Colon (tissue), 2 donors: ENCODE data around the gene APAF1.
A peak's percentile ranks its signal among the peaks of the same experiment; 100 is the strongest.
"Not testable (repeated sequence)": the region's sequence is repeated elsewhere in the genome, so short reads cannot be mapped to it uniquely, and the experiment has no call there.

Experiments
- FAIRE-seq: peaks from 2 replicates; lab custom pipeline; 2012; peaks lifted over from hg19 to GRCh38; lab: Jason Lieb, UNC
- donor health status: control.
- donor health status: control.

APAF1 gene, protein sequence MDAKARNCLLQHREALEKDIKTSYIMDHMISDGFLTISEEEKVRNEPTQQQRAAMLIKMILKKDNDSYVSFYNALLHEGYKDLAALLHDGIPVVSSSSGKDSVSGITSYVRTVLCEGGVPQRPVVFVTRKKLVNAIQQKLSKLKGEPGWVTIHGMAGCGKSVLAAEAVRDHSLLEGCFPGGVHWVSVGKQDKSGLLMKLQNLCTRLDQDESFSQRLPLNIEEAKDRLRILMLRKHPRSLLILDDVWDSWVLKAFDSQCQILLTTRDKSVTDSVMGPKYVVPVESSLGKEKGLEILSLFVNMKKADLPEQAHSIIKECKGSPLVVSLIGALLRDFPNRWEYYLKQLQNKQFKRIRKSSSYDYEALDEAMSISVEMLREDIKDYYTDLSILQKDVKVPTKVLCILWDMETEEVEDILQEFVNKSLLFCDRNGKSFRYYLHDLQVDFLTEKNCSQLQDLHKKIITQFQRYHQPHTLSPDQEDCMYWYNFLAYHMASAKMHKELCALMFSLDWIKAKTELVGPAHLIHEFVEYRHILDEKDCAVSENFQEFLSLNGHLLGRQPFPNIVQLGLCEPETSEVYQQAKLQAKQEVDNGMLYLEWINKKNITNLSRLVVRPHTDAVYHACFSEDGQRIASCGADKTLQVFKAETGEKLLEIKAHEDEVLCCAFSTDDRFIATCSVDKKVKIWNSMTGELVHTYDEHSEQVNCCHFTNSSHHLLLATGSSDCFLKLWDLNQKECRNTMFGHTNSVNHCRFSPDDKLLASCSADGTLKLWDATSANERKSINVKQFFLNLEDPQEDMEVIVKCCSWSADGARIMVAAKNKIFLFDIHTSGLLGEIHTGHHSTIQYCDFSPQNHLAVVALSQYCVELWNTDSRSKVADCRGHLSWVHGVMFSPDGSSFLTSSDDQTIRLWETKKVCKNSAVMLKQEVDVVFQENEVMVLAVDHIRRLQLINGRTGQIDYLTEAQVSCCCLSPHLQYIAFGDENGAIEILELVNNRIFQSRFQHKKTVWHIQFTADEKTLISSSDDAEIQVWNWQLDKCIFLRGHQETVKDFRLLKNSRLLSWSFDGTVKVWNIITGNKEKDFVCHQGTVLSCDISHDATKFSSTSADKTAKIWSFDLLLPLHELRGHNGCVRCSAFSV (N-terminal part only)

DNA sequence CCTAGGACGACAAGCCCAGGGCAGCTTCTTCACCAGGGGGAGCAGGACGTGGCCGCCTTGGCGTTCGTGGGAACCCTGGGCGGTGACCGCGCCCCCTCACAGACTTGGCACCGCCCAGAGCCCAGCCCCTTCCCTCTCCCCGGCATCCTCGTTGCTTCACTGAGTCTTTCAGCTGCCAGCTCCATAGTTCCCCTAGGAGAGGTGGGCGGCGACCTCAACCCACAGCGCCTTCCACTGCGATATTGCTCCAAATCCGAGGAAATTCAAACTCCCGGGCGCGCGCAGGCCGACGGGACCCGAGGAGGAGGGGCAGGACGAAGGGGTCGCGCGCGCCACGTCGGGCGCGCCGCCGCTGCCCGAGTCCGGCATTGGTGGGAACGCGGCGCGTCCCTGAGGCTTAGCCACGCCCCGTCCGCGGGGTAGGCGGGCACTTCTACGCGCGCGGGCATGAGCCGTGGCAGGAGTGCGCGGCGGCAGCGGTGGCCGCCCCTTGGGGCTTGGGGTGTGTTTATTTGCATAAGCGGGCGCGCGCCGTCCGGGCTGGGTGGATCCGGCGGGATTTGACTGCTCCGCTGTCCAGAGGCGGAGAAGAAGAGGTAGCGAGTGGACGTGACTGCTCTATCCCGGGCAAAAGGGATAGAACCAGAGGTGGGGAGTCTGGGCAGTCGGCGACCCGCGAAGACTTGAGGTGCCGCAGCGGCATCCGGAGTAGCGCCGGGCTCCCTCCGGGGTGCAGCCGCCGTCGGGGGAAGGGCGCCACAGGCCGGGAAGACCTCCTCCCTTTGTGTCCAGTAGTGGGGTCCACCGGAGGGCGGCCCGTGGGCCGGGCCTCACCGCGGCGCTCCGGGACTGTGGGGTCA, at the start of gene APAF1, which contains the start of gene IKBIP:
Gene APAF1 (plus strand): TSS at position 579 of the 860 bp plus-strand sequence. CDS start 3,070 bp downstream, outside the sequence.
Gene IKBIP (minus strand): TSS at position 77 of the 860 bp plus-strand sequence. CDS start 87 bp downstream, outside the sequence.
- FAIRE-seq: no peak

DNA sequence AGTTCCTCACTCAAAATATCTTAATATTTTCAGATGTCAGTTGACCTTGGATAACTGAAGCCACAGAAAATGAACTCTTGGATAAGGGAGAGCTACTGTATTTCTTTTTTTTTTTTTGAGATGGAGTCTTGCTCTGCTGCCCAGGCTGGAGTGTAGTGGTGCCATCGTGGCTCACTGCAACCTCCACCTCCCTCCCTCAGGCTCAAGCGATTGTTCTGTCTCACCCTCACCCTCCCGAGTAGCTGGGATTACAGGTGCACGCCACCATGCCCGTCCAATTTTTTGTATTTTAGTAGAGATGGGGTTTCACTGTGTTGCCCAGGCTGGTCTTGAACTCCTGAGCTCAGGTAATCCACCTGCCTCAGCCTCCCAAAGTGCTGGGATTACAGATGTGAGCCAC, 47.8 kb upstream of the APAF1 start:
- FAIRE-seq: not testable (repeated sequence)

DNA sequence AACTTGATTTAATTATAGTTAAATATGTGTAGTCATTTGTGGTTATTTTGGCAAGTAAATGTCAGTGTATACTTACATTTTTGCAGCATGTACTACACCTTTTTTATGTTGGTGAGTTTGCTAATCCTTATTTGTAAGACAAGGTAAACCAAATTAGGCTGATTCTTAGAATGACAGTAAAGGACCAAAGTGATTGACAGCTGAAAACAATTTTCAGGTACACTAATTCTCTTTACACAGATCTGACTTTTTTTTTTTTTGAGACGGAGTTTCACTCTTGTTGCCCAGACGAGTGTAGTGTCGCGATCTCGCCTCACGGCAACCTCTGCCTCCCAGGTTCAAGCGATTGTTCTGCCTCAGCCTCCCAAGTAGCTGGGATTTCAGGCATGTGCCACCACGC, 43.2 kb upstream of the APAF1 start:
- FAIRE-seq: no peak

DNA sequence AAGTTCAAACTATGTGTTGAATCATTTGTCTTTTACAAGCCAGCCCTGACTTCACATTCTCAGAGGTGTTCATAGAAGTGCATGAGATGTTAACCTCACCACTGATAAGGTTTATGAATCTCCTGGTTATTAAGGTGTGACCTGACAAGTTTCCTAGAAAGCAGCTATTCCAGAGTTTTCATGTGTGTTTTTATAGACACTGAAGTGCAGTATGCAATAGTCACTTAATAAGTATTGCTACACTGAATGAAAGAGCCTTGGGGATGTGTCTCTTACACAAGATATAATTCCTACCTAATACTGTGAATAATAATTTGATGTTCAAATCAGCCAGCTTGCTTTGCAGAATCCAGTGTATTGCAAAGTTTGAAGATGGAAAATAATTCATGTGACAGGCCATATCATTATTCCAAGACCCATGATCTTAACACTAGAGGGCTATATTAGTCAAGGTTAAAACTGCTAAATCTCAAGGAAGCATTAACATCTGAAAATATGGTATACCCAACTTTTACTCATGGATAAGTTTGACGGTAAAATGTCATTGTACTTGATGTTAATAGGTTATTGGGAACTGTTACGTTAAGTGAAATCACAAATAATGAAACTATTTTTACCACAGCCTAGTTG, 38.6 kb upstream of the APAF1 start:
- FAIRE-seq: no peak

DNA sequence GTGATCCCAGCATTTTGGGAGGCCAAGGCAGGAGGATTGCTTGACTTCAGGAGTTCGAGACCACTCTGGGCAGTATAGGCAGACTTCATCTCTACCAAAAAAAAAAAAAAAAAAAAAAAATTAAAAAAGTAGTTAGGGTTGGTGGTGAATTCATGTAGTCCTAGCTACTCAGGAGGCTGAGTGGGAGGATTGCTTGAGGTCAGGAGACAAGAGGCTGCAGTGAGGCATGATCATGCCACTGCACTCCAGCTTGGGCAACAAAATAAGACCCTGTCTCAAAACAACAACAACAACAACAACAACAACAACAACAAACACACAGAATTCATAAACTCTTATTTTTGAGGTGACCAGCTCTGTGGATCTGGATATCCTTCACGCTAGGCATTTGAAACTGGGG, 34.5 kb upstream of the APAF1 start:
- no peak for FAIRE-seq

DNA sequence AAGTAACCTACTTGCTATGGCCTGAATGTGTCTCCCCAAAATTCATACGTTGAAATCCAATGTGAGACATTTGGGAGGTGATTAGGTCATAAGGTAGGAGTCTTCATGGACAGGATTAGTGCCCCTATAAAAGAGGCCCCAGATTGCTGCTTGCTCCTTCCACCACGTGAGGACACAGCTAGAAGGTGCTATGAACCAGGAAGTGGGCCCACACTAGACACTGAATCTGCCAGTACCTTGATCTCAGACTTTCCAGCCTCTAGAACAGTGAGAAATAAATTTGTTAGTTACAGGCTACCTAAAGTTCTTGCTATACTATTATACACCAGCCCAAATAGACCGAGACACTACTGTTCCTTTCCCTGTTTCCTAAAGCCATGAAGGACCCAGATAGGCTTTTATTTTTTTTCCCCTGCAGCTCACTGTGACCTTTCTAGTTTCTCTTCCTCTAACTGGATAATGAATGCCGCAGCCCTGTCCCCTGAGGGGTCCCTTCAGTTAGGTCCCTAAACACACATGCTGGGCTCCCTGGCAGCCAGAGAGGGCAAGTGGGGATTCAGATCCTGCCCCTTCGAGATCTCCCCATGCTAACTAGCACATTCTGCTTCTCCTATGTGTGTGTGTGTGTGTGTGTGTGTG, 32.3 kb upstream of the APAF1 start:
- FAIRE-seq: no peak

DNA sequence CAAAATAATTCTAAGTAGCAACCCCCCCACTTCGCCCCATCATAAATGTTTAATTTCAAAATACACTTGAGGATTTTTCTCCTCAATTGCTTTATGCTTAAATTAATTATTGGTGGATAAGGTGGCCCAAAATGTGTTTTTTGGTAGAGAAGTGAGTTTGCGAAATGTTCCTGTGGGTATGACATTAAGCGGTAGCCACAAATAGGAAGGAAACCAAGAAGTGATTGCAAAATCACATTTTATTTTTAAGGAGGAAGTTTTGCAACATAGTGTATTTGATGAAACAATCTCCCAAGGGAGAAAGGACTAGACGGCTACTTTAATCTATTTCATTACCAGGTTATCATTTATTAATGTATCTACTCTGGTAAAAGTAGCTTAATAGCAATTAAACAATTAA, 26.1 kb upstream of the APAF1 start:
- no peak for FAIRE-seq

DNA sequence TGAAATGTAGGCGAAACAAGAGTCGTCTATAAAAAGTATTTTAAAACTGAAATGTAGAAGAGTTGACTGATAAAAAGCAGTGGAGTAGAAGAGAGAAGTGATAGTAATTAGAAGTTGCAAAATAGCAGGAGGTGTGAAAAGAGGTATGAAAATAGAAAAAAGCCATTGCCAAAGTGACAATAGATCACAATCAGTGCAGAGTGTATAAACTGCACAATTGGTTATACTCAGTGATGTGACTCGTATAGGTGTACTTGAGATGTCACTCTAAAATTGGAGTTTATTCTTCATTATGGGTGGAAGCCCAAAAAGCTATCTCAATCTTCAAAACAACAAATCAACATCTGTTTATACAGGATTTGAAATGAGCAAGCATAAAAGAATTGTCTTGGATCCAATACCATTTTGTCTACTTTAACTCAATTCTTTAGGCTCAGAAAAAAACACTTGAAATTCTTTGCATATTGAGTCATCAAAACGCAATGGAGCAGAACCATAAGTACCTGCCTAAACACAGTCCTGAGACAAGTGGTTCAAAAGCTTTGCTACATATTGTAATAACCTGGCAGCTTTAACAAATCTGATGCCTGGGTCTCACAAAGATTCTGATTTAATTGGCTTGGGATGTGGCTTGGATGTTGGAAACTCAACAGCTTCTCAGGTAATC, 9.3 kb upstream of the APAF1 start:
- FAIRE-seq: no peak

DNA sequence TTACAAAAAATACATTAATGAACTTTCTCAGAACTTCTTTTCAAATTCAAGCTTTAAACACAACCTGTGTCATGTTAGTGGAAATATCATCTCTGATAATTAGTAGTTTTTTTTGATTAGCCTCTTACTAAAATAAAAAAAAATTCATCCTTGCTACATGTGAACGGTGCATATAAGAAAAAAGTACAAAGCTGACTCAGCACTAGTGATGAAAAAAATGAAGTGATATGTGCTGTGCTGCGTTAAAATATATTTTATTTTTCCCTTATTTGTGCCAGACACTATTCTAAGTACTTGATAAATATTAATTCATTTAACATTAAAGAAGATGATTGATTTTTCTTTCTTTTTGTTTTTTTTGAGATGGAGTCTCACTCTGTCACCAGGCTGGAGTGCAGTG, 8.0 kb upstream of the APAF1 start:
- FAIRE-seq: no peak

DNA sequence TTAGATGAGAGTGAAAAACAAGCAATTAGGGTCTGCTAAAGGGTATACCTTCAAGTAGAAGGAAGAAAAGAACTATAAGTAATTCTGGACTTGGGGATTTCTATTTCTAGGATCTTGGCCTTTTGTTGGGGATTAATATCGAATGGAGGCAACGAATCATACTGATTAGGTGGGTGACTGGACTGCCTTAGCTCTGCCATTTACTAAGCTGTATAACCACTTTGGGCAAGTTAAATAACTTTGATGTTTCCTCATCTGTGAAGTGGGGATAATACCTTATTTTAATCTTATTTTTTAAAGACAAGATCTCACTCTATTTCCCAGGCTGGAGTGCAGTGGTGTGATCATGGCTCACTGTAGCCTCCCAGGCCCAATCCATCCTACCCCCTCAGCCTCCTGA, 7.1 kb upstream of the APAF1 start:
- no peak for FAIRE-seq

DNA sequence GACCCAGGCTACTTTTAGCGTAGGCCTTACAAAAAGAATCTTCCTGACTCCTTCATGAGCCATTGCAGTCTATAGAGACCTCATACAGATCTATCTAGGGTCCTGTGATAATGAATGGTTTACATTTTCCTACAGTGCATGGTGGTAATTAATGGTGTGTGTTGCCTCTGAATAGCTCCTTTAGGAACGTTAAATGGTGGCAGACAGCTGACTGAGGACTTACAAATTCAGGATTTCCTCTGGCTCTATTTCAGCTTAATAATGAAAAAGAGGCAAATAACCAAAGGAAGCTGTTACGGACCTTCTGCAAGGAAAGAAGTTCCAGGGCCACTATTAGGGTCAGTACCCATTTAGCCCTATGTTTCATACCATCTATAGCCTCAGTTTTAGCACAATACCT, 5.6 kb upstream of the APAF1 start:
- FAIRE-seq: no peak

DNA sequence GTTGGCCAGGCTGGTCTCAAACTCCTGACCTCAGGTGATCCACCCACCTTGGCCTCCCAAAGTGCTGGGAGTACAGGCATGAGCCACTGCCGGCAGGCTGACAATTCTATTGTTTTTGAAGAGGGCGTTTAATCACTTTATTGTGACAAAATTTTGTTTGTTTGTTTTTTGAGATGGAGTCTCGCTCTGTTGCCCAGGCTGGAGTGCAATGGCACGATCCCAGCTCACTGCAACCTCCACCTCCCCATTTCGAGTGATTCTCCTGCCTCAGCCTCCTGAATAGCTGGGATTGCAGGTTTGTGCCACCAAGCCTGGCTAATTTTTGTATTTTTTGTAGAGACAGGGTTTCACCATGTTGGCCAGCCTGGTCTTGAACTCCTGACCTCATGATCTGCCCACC, 2.3 kb upstream of the APAF1 start:
- not testable (repeated sequence) for FAIRE-seq

DNA sequence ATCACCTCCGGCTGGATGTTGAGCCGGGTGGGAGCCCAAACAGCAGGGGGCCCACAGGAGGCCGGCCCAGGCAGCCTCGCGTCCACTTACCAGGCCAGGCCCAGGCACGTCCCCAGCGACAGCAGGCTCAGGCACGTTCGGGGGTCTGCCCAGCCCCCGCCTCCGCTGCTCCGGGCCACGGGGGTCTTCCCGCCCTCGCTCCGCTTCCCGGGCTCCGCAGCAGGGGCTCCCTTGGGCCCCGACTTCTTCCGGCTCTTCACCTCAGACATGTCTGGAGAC, 718 bp upstream of the APAF1 start:
- FAIRE-seq: no peak

DNA sequence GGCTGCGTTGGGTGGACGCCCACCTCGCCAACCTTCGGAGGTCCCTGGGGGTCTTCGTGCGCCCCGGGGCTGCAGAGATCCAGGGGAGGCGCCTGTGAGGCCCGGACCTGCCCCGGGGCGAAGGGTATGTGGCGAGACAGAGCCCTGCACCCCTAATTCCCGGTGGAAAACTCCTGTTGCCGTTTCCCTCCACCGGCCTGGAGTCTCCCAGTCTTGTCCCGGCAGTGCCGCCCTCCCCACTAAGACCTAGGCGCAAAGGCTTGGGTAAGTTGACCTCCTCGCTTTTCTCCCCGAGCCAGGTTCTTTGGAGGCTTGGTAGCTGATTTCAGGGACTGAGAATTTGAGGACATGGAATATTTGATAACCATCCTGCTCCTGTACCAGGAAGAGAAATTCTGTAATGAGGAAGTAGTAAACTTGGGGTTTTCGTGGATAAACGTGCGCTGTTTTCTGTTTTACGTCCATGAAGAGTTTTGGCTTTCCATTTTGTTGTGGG, 530 bp downstream of the APAF1 start:
- FAIRE-seq: no peak

DNA sequence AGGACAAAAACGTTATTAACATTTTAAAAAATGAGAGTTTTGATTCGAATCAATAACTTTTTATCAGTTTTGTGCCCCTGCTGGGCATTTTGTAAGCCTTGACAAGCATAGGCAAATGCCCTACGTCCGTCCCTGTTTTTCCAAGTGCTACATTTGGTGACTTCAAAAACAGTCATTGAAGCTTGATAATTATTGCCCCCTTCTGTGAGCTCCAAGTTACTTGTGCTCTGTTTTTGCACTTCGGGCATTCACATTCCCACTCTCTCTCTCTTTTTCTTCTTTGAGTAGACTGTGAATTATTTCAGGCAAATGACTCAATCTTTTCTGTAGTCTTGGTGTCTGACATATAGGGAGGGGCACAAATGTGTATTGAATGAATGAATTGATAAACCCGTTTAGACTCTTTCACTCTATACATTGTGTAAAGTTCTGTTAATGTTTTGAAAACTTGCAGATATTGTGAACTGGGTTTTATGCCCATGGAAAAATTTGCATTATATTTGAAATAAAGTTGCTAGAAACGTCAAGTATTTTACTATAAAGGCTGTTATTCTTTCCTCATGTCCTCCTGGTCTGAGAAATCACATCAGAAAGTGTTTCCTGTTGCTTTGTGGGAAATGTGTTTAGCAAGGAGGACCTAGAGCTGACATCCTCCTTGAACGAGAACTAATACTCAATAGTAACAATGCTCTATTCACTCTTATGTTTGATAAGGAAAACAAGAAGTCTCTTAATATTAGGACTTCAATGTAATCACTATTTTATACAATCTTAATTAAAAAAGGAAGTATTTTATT, 1.4 kb downstream of the APAF1 start:
- FAIRE-seq: no peak

DNA sequence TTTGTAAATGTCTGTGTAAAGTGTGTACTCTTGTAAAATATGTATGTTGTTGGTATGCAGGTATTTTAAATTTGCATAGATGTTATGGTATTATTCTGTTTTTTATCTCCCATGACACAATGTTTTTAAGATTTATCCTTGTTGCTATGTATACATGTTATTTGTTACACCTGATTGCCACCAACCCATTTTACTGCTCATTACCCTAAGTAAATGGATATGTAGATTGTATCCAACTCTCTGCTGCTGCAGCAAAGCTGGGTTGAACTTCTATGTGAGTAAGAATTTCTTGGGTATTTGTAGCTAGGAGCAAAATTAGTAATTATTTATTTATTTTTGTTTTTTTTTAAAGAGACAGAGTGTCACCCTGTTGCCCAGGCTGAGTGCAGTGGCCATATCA, 6.2 kb downstream of the APAF1 start:
- FAIRE-seq: no peak

DNA sequence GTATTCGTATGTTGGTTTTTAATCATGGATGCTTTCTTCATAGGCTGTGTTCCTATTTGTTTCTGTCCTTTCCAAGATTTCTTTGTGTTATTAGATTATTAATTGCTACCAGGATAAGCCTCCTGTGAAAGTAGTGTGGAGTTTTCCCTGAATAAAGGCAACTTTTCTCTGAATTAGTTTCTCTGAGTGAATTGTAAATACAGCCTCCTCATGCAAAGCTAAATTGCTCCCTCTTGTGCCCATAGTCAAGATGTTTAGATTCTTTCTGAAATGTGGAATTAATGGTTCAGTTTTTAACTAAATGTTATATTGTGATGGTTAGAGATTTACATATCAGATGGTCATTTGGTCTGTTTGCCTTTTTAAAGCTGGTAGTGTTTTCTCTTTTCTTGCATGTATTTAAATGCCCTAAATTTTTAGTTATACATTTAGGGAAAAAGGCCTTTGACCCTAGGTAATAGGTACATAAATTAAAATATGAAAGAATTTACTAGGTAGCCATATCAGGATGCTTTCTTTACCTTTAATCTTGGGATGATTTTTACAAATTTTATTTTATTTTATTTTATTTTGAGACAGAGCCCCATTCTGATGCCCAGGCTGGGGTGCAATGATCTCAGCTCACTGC, 8.9 kb downstream of the APAF1 start:
- peak; percentile 53 for FAIRE-seq

DNA sequence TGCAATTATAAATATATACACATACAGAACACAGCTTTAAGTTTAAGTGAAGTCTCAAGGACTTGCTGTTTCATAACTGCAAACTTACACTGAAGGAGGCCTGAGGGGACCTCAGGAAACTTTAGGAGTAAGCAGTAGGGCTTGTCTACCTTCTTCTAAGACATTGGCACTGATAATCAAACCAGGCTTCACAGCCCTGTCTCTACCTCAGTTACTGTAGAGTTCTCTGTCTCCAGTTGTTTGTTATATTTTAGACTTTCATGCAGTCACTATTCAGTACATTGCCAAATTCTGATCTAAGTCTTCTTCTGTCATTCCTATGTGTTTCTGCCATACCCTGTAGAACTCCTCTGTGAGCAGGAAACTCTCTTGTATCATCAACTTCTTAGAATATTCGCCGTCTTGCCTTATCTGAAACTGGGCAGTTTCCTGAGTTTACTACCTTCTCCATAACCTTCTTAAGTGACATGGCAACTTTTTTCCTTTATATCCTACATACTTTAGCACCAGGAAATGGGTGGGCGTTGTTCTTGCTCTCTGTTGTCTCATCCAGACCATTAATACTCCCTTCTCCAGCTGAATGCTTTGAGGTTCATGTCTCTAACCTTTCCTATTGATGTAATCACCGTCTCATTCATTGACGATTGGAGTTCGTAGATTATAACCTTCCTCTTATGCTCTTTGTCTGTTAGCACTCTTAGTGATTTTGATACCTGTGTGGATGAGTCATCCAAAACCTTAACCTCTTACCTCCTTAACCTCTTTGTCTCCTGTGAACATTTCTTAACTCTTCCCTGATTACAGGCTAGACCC, 11.4 kb downstream of the APAF1 start:
- no peak for FAIRE-seq
